ENCODE data around the gene KRTAP5-5. TPM values are rescaled to one million over a fixed set of nuclear protein-coding genes. Genes with fewer than 3 reads are reported as not detected.
A peak's percentile ranks its signal among the peaks of the same experiment; 100 is the strongest.
"Not testable (repeated sequence)": the region's sequence is repeated elsewhere in the genome, so short reads cannot be mapped to it uniquely, and the experiment has no call there.

Gene KRTAP5-5
- total RNA-seq, 1 experiment from 2014 or later, result not detected

DNA sequence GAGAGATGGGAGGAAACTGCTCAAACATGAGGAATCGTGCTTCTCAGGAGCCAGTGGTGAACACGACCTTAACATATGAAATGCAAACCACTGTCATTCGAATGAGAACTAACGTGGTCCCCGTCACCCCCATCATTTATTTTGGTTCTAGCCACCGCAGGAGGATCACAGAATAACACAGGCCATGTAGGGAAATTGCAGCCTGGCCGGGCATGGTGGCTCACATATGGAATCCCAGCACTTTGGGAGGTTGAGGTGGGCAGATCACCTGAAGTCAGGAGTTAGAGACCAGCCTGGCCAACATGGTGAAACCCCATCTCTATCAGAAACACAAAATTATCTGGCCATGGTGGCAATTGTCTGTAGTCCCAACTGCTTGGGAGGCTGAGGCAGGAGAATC is 27.1 kb downstream of the KRTAP5-5 start:
- POLR2A ChIA-PET, result no interaction called here
- H3K9me3 ChIP-seq, result no peaks in the 10 kb centered on the region
- H3K27me3 Mint-ChIP-seq (ENCODE audit: insufficient read depth, unreplicated experiment), result no peaks in the 10 kb centered on the region
- no peak overlapping the region for H3K4me3 ChIP-seq (ENCODE audit: low read depth, low read length)
- peaks cover 39% of the 10 kb centered on the region for H3K4me1 Mint-ChIP-seq (ENCODE audit: low read depth, unreplicated experiment)
- H3K9me3 Mint-ChIP-seq (ENCODE audit: unreplicated experiment), result no peaks in the 10 kb centered on the region
- peaks cover 48% of the 10 kb centered on the region for H3K4me1 ChIP-seq
- intact Hi-C loops (cut with micrococcal nuclease; ENCODE audit: unreplicated experiment), result no loop called here
- no peak for TF ChIP-seq CTCF (IDR thresholded peaks at IDR 0.05; ENCODE audit: insufficient read depth in 1 of 2, low read depth in 1 of 2, low read length in 1 of 2, severe bottlenecking in 1 of 2, unreplicated experiment in 1 of 2)
- H3K36me3 Mint-ChIP-seq (ENCODE audit: insufficient read depth, unreplicated experiment), result no peaks in the 10 kb centered on the region
- BruUV-seq (replicated peaks), result no TSS peak
- no peaks in the 10 kb centered on the region for H3K36me3 ChIP-seq (ENCODE audit: control insufficient read depth, insufficient read depth, low read length)
- H3K27ac Mint-ChIP-seq (ENCODE audit: unreplicated experiment), result no peak overlapping the region
- peak in 1 of 2 experiments; percentile 16 for DNase-seq
- CTCF ChIA-PET, result no interaction called here
- H3K27me3 ChIP-seq (replicated peaks; ENCODE audit: control insufficient read depth, insufficient read depth, low read length), result no peaks in the 10 kb centered on the region
- no peak overlapping the region for H3K4me3 Mint-ChIP-seq (ENCODE audit: unreplicated experiment)

DNA sequence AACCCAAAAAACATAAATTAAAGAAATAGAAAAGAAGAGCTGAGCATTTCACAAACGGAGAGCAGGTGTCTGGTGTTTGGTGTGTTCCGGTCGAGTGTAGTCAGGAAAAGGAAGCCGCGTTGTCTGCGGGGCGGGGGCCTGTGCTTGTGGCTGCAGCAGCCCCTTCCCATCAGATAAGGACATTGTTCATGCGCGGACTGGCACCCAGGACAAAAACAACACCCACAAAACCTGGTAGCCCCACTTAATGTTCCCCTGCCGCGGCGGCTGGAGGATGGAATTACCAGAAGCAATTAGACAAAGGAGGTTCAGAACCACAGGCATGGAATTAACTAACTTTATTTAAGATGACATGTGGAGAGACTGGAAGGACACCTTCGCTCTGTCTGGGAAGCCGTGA is 29.9 kb downstream of the KRTAP5-5 start:
- POLR2A ChIA-PET, result no interaction called here
- H3K4me3 ChIP-seq (ENCODE audit: low read depth, low read length), result no peak overlapping the region
- CTCF ChIA-PET, result interaction anchor here (1.1 kb wide), 1 partner anchor 34 kb away, joined by 4 read pairs; no protein-coding TSS in a partner anchor
- no peaks in the 10 kb centered on the region for H3K9me3 Mint-ChIP-seq (ENCODE audit: unreplicated experiment)
- H3K36me3 Mint-ChIP-seq (ENCODE audit: insufficient read depth, unreplicated experiment), result no peaks in the 10 kb centered on the region
- peak overlapping the region; percentile 42 for H3K27ac Mint-ChIP-seq (ENCODE audit: unreplicated experiment)
- BruUV-seq (replicated peaks), result no TSS peak
- peaks cover 27% of the 10 kb centered on the region for H3K4me1 ChIP-seq
- H3K36me3 ChIP-seq (ENCODE audit: control insufficient read depth, insufficient read depth, low read length), result no peaks in the 10 kb centered on the region
- H3K27me3 ChIP-seq (replicated peaks; ENCODE audit: control insufficient read depth, insufficient read depth, low read length), result no peaks in the 10 kb centered on the region
- no peaks in the 10 kb centered on the region for H3K9me3 ChIP-seq
- peak in 1 of 2 experiments; percentile 18 for DNase-seq
- no peak overlapping the region for H3K4me3 Mint-ChIP-seq (ENCODE audit: unreplicated experiment)
- H3K27me3 Mint-ChIP-seq (ENCODE audit: insufficient read depth, unreplicated experiment), result no peaks in the 10 kb centered on the region
- H3K4me1 Mint-ChIP-seq (ENCODE audit: low read depth, unreplicated experiment), result peaks cover 35% of the 10 kb centered on the region
- intact Hi-C loops (cut with micrococcal nuclease; ENCODE audit: unreplicated experiment), result no loop called here
- TF ChIP-seq CTCF (IDR thresholded peaks at IDR 0.05; ENCODE audit: insufficient read depth in 1 of 2, low read depth in 1 of 2, low read length in 1 of 2, severe bottlenecking in 1 of 2, unreplicated experiment in 1 of 2), result no peak

- Histone ChIP-seq H3K4me3 (ENCODE audit: low read depth, low read length) (no peak overlapping the region), H3K36me3 (ENCODE audit: control insufficient read depth, insufficient read depth, low read length) (no peaks in the 10 kb centered on the region), H3K4me1 (peaks cover 19% of the 10 kb centered on the region), H3K9me3 (no peaks in the 10 kb centered on the region), H3K27me3 (replicated peaks; ENCODE audit: control insufficient read depth, insufficient read depth, low read length) (no peaks in the 10 kb centered on the region)
- H3K4me3 Mint-ChIP-seq (ENCODE audit: unreplicated experiment), result no peak overlapping the region
- no peaks in the 10 kb centered on the region for H3K9me3 Mint-ChIP-seq (ENCODE audit: unreplicated experiment)
- H3K27me3 Mint-ChIP-seq (ENCODE audit: insufficient read depth, unreplicated experiment), result no peaks in the 10 kb centered on the region
- peak overlapping the region; percentile 42 for H3K27ac Mint-ChIP-seq (ENCODE audit: unreplicated experiment)
- TF ChIP-seq CTCF (IDR thresholded peaks at IDR 0.05; ENCODE audit: insufficient read depth in 1 of 2, low read depth in 1 of 2, low read length in 1 of 2, severe bottlenecking in 1 of 2, unreplicated experiment in 1 of 2), result no peak
- peak in 1 of 2 experiments; percentile 23 for DNase-seq
- ChIA-PET POLR2A (no interaction called here), CTCF (interaction anchor here (1.1 kb wide), 1 partner anchor 34 kb away, joined by 4 read pairs; no protein-coding TSS in a partner anchor)
- no peaks in the 10 kb centered on the region for H3K36me3 Mint-ChIP-seq (ENCODE audit: insufficient read depth, unreplicated experiment)
- peaks cover 29% of the 10 kb centered on the region for H3K4me1 Mint-ChIP-seq (ENCODE audit: low read depth, unreplicated experiment)
- intact Hi-C loops (cut with micrococcal nuclease; ENCODE audit: unreplicated experiment), result no loop called here
- BruUV-seq (replicated peaks), result no TSS peak
These were observed 30.7 kb downstream of the KRTAP5-5 start for GRCh38 chr11:1660111-1660867.

GRCh38 chr11:1661454-1662269 is 32.1 kb downstream of the KRTAP5-5 start:
- peak in 1 of 2 experiments; percentile 49 for DNase-seq
- H3K4me1 Mint-ChIP-seq (ENCODE audit: low read depth, unreplicated experiment), result peaks cover 29% of the 10 kb centered on the region
- H3K36me3 ChIP-seq (ENCODE audit: control insufficient read depth, insufficient read depth, low read length); H3K4me3 Mint-ChIP-seq (ENCODE audit: unreplicated experiment); intact Hi-C loops (cut with micrococcal nuclease; ENCODE audit: unreplicated experiment); CTCF ChIA-PET; H3K27me3 Mint-ChIP-seq (ENCODE audit: insufficient read depth, unreplicated experiment); H3K4me3 ChIP-seq (ENCODE audit: low read depth, low read length); BruUV-seq (replicated peaks); H3K27me3 ChIP-seq (replicated peaks; ENCODE audit: control insufficient read depth, insufficient read depth, low read length); POLR2A ChIA-PET; H3K9me3 ChIP-seq; H3K36me3 Mint-ChIP-seq (ENCODE audit: insufficient read depth, unreplicated experiment); H3K9me3 Mint-ChIP-seq (ENCODE audit: unreplicated experiment): not testable (repeated sequence)
- peaks cover 11% of the 10 kb centered on the region; the same call in 1 of the 2 replicates for H3K4me1 ChIP-seq
- peak overlapping the region; percentile 43 for H3K27ac Mint-ChIP-seq (ENCODE audit: unreplicated experiment)
